Activated CD8-positive, alpha-beta memory T cell treated with anti-CD3 and anti-CD28 coated beads, Interleukin-2, amount 50 U/mL, for 24 hours (primary cell): ENCODE results near the gene MGAT1.
A peak's percentile ranks its signal among the peaks of the same experiment; 100 is the strongest.
"Not testable (repeated sequence)": the region's sequence is repeated elsewhere in the genome, so short reads cannot be mapped to it uniquely, and the experiment has no call there.

Experiments
- DNase-seq: peaks from one replicate; pipeline ENCODE4 v3.0.0-alpha.2; 2020; ENCODE audit errors: extremely low read depth

The MGAT1 gene

GRCh38 chr5:180806351-180807011 is 3.9 kb upstream of the MGAT1 start:
- DNase-seq, result no peak

- DNase-seq, result no peak
Observed at GRCh38 chr5:180804129-180804618, 1.6 kb upstream of the MGAT1 start.

- DNase-seq, result peak; percentile 79
Observed at GRCh38 chr5:180803181-180804128, 849 bp upstream of the MGAT1 start.

GRCh38 chr5:180801596-180802324 is 846 bp downstream of the MGAT1 start:
- DNase-seq, result no peak

- no peak for DNase-seq
Observed at GRCh38 chr5:180799902-180800801, 2.5 kb downstream of the MGAT1 start.

GRCh38 chr5:180799194-180799593 is 3.4 kb downstream of the MGAT1 start:
- DNase-seq, result no peak

GRCh38 chr5:180798193-180798592 is 4.4 kb downstream of the MGAT1 start:
- no peak for DNase-seq

GRCh38 chr5:180797256-180798192 is 5.1 kb downstream of the MGAT1 start:
- DNase-seq, result no peak

- DNase-seq, result no peak
Observed at GRCh38 chr5:180795771-180796313, 6.8 kb downstream of the MGAT1 start.

- no peak for DNase-seq
Observed at GRCh38 chr5:180792965-180793287, 9.7 kb downstream of the MGAT1 start.

GRCh38 chr5:180792287-180792964 is 10.2 kb downstream of the MGAT1 start:
- no peak for DNase-seq

- no peak for DNase-seq
Observed at GRCh38 chr5:180791611-180792213, 10.9 kb downstream of the MGAT1 start.

- DNase-seq, result no peak
Observed at GRCh38 chr5:180790524-180790923, 12.1 kb downstream of the MGAT1 start.

- no peak for DNase-seq
Observed at GRCh38 chr5:180790020-180790419, 12.6 kb downstream of the MGAT1 start.

- DNase-seq, result not testable (repeated sequence)
Observed at GRCh38 chr5:180788651-180789410, 13.8 kb downstream of the MGAT1 start.

GRCh38 chr5:180787711-180788431 is 14.7 kb downstream of the MGAT1 start:
- no peak for DNase-seq
